NB4 (cell line): Measurements from ENCODE around the gene G6PC1.
"Not testable (repeated sequence)": the region's sequence is repeated elsewhere in the genome, so short reads cannot be mapped to it uniquely, and the experiment has no call there.

Experiments
- DNase-seq: peaks from one replicate; pipeline ENCODE4 v3.0.0; 2010; ENCODE audit warnings: low read depth
- H3K4me3 ChIP-seq: one replicate; pipeline ENCODE4 v1.5.1; 2011; ENCODE audit warnings: mild to moderate bottlenecking, low read depth, low read length, moderate library complexity
- CTCF ChIP-seq: IDR thresholded peaks from one replicate; pipeline ENCODE4 v1.5.1; 2012; ENCODE audit warnings: low read depth, low read length
- MAX ChIP-seq: IDR thresholded peaks from 2 replicates; pipeline ENCODE4 v1.6.1; 2011; ENCODE audit warnings: low read depth, low read length
- MYC ChIP-seq: IDR thresholded peaks from 2 replicates; pipeline ENCODE4 v1.6.1; 2011; ENCODE audit warnings: low read depth, low read length
- POLR2A ChIP-seq: IDR thresholded peaks from 2 replicates; pipeline ENCODE4 v1.6.1; 2011; ENCODE audit warnings: mild to moderate bottlenecking; ENCODE audit not compliant: insufficient read length; ENCODE audit errors: extremely low read depth

Gene G6PC1

GRCh38 chr17:42904110-42904469 is 3.5 kb downstream of the G6PC1 start:
- no peak for DNase-seq
- H3K4me3 ChIP-seq, result no peak overlapping the region
- TF ChIP-seq CTCF, result no peak
- TF ChIP-seq MAX, result no peak
- TF ChIP-seq POLR2A, result no peak
- TF ChIP-seq MYC, result no peak

- DNase-seq, result peak; percentile 7
- H3K4me3 ChIP-seq, result no peak overlapping the region
- no peak for TF ChIP-seq POLR2A
These were observed 6.3 kb downstream of the G6PC1 start for GRCh38 chr17:42906772-42907446.

- no peak for TF ChIP-seq MYC
- no peak for TF ChIP-seq POLR2A
- no peak for TF ChIP-seq MAX
- no peak for TF ChIP-seq CTCF
- H3K4me3 ChIP-seq, result no peak overlapping the region
- no peak for DNase-seq
These were observed 8.5 kb downstream of the G6PC1 start for GRCh38 chr17:42908872-42909700.

- TF ChIP-seq POLR2A (no peak), CTCF (no peak), MAX (no peak), MYC (no peak)
- no peak for DNase-seq
- H3K4me3 ChIP-seq, result no peak overlapping the region
These were observed 12.9 kb downstream of the G6PC1 start for GRCh38 chr17:42913522-42913921.

- DNase-seq, result no peak
- no peak overlapping the region for H3K4me3 ChIP-seq
- no peak for TF ChIP-seq MYC
- no peak for TF ChIP-seq MAX
- TF ChIP-seq CTCF, result no peak
- TF ChIP-seq POLR2A, result no peak
These were observed 13.5 kb downstream of the G6PC1 start for GRCh38 chr17:42913981-42914617.

GRCh38 chr17:42915288-42915687 is 14.7 kb downstream of the G6PC1 start:
- H3K4me3 ChIP-seq, result not testable (repeated sequence)

GRCh38 chr17:42916388-42917235 is 16.0 kb downstream of the G6PC1 start:
- not testable (repeated sequence) for DNase-seq, H3K4me3 ChIP-seq

More at GRCh38 chr17:42915288-42915687, 14.7 kb downstream of the G6PC1 start:
- not testable (repeated sequence) for DNase-seq
